Liver (tissue), 9 donors: Measurements from ENCODE around the gene SPAG4. TPM values are rescaled to one million over a fixed set of nuclear protein-coding genes. Genes with fewer than 3 reads are reported as not detected.

Experiments
- DNase-seq: peaks from one replicate; pipeline ENCODE4 v3.0.0-alpha.2; 2017; ENCODE audit warnings: low spot score
- H3K27ac ChIP-seq, 2 donors: one replicate each; pipeline ENCODE4 v1.7.0; 2013; ENCODE audit warnings: inconsistent platforms in 2 of 2, low read length in 2 of 2, control low read depth in 1 of 2, low read depth in 1 of 2, mild to moderate bottlenecking in 1 of 2
- H3K27me3 ChIP-seq, 4 donors: one replicate each; pipeline versions ENCODE4 v1.6.1 to v1.7.0; 2013; ENCODE audit warnings: low read length in 3 of 4, inconsistent platforms in 1 of 4, mild to moderate bottlenecking in 1 of 4, moderate library complexity in 1 of 4; ENCODE audit not compliant: control insufficient read depth in 4 of 4, insufficient read depth in 4 of 4
- H3K36me3 ChIP-seq, 4 donors: one replicate each; pipeline versions ENCODE4 v1.6.1 to v1.7.0; 2013; ENCODE audit warnings: low read length in 3 of 4, mild to moderate bottlenecking in 3 of 4, low read depth in 1 of 4, moderate library complexity in 1 of 4; ENCODE audit not compliant: control insufficient read depth in 4 of 4, insufficient read depth in 3 of 4
- H3K4me1 ChIP-seq, 4 donors: one replicate each; pipeline versions ENCODE4 v1.6.1 to v1.7.0; 2013; ENCODE audit warnings: low read length in 3 of 4, mild to moderate bottlenecking in 3 of 4, moderate library complexity in 1 of 4; ENCODE audit not compliant: control insufficient read depth in 4 of 4, insufficient read depth in 4 of 4
- H3K4me3 ChIP-seq, 3 donors: one replicate each; pipeline versions ENCODE4 v1.6.1 to v1.7.0; 2013; ENCODE audit warnings: low read length in 3 of 3, control low read depth in 1 of 3, low read depth in 1 of 3, mild to moderate bottlenecking in 1 of 3
- H3K9ac ChIP-seq, 2 donors: one replicate each; pipeline ENCODE4 v1.7.0; 2013; ENCODE audit warnings: low read length in 2 of 2, mild to moderate bottlenecking in 2 of 2, moderate library complexity in 2 of 2, control low read depth in 1 of 2, low read depth in 1 of 2
- H3K9me3 ChIP-seq, 4 donors: one replicate each; pipeline versions ENCODE4 v1.6.1 to v1.7.0; 2013; ENCODE audit warnings: low read length in 3 of 4; ENCODE audit not compliant: control insufficient read depth in 4 of 4
- ATF3 ChIP-seq: IDR thresholded peaks from 2 replicates; pipeline ENCODE4 v1.6.1; 2016; ENCODE audit warnings: antibody characterized with exemption
- CTCF ChIP-seq: fragments of 150-350 bp; IDR thresholded peaks from 2 replicates; pipeline ENCODE4 v1.5.1; 2017; ENCODE audit warnings: improper control_type of control experiment, low read depth, low read length; ENCODE audit not compliant: missing input control
- EGR1 ChIP-seq, 2 donors: IDR thresholded peaks; 2 replicates each; pipeline ENCODE4 v1.6.1; 2016 to 2018; ENCODE audit warnings: antibody characterized with exemption in 2 of 2, low read depth in 2 of 2
- FOXA1 ChIP-seq: IDR thresholded peaks from 2 replicates; pipeline ENCODE4 v1.6.1; 2016; ENCODE audit warnings: antibody characterized with exemption
- FOXA2 ChIP-seq: IDR thresholded peaks from 2 replicates; pipeline ENCODE4 v1.6.1; 2016; ENCODE audit warnings: antibody characterized with exemption
- HNF4G ChIP-seq: IDR thresholded peaks from 2 replicates; pipeline ENCODE4 v1.6.1; 2016; ENCODE audit warnings: antibody characterized with exemption
- JUND ChIP-seq, 2 donors: IDR thresholded peaks; 2 replicates each; pipeline ENCODE4 v1.6.1; 2016; ENCODE audit warnings: antibody characterized with exemption in 2 of 2
- MAX ChIP-seq: IDR thresholded peaks from 2 replicates; pipeline ENCODE4 v1.6.1; 2016; ENCODE audit warnings: antibody characterized with exemption
- NR2F2 ChIP-seq: IDR thresholded peaks from 2 replicates; pipeline ENCODE4 v1.6.1; 2016; ENCODE audit warnings: antibody characterized with exemption
- RAD21 ChIP-seq, 2 donors: IDR thresholded peaks; 2 replicates each; pipeline ENCODE4 v1.6.1; 2016; ENCODE audit warnings: antibody characterized with exemption in 2 of 2, mild to moderate bottlenecking in 2 of 2
- REST ChIP-seq: IDR thresholded peaks from 2 replicates; pipeline ENCODE4 v1.6.1; 2016; ENCODE audit warnings: antibody characterized with exemption, mild to moderate bottlenecking
- RXRA ChIP-seq, 2 donors: IDR thresholded peaks; 2 replicates each; pipeline ENCODE4 v1.6.1; 2017 to 2018; ENCODE audit warnings: antibody characterized with exemption in 2 of 2, mild to moderate bottlenecking in 1 of 2
- SP1 ChIP-seq: IDR thresholded peaks from 2 replicates; pipeline ENCODE4 v1.6.1; 2018; ENCODE audit warnings: antibody characterized with exemption, mild to moderate bottlenecking
- TAF1 ChIP-seq: conservative IDR thresholded peaks from 2 replicates; pipeline ENCODE4 v1.6.1; 2016; ENCODE audit warnings: antibody characterized with exemption, mild to moderate bottlenecking
- WGBS: extraction: QIAGEN DNeasy Blood & Tissue Kit; methylation state at CpG from one replicate; pipeline ENCODE4 v1.1.7; 2013; 5-methylcytosine and 5-hydroxymethylcytosine counted together
- polyA plus RNA-seq, 2 donors: library from polyadenylated mRNA; stranded (reverse) in 1 of 2; unstranded in 1 of 2; fragments of 200-250 nt in 1 of 2; fragments of >200 nt in 1 of 2; fragmentation: Nextera tagmentation in 1 of 2; extraction: Ambion mirVana in 1 of 2; gene quantifications; one replicate each; pipeline versions ENCODE4 v1.2.1 to v1.2.3, GENCODE V29; 2013 to 2015
- total RNA-seq, 2 donors: library from RNA; depleted of rRNA; stranded (reverse); fragments of >200 nt; gene quantifications; one replicate each; pipeline ENCODE4 v1.2.3, GENCODE V29; 2014
- donor health status: healthy.
- donor health status: healthy.
- donor health status: healthy.
- donor health status: healthy.
- donor health status: healthy.

SPAG4 gene
- total and polyA plus RNA-seq, 4 donors: 2.1 to 4.6 (median 3.4) TPM

- TF ChIP-seq CTCF (no peak), NR2F2 (no peak), TAF1 (no peak), FOXA1 (no peak), EGR1 (IDR thresholded peaks at IDR 0.05; ENCODE audit: low read depth in 2 of 2) (no peak)
Observed at GRCh38 chr20:35582741-35583404, 32.8 kb upstream of the SPAG4 start (continued).

GRCh38 chr20:35583636-35584560 is 31.7 kb upstream of the SPAG4 start:
- Histone ChIP-seq H3K9me3 (peaks cover 0 to 2% (median 0%) of the 10 kb centered on the region in 4 donors), H3K4me3 (no peak overlapping the region), H3K9ac (no peak overlapping the region), H3K36me3 (no peaks in the 10 kb centered on the region), H3K27me3 (no peaks in the 10 kb centered on the region), H3K27ac (no peak overlapping the region), H3K4me1 (no peaks in the 10 kb centered on the region)
- DNase-seq: no peak
- TF ChIP-seq CTCF (no peak), FOXA2 (no peak), TAF1 (no peak), ATF3 (no peak), RAD21 (IDR thresholded peaks at IDR 0.05) (no peak), SP1 (no peak), JUND (IDR thresholded peaks at IDR 0.05) (no peak), MAX (no peak), REST (no peak), NR2F2 (no peak), HNF4G (no peak), EGR1 (IDR thresholded peaks at IDR 0.05; ENCODE audit: low read depth in 2 of 2) (no peak), RXRA (IDR thresholded peaks at IDR 0.05) (no peak)
- 95% methylated on average over 18 of the region's 18 CpGs for WGBS
